HepG2 (cell line): ENCODE measurements around the gene SLC25A11. TPM values are rescaled to one million over a fixed set of nuclear protein-coding genes. Genes with fewer than 3 reads are reported as not detected.
A peak's percentile ranks its signal among the peaks of the same experiment; 100 is the strongest.

Source experiments
- AGO2 ChIP-seq: fragments of 200-400 bp; formaldehyde crosslinking; optimal IDR thresholded peaks from 2 replicates; pipeline ENCODE3; 2017; ENCODE audit warnings: mild to moderate bottlenecking, low read depth, low read length, moderate library complexity
- ATM ChIP-seq: fragments of 450-650 bp; IDR thresholded peaks from 2 replicates; pipeline ENCODE4 v1.7.1; 2017; ENCODE audit warnings: mild to moderate bottlenecking, borderline replicate concordance
- FOXC1 ChIP-seq: sonication (generic); formaldehyde crosslinking; IDR thresholded peaks from 2 replicates; pipeline ENCODE4 v1.8.0; 2022; ENCODE audit warnings: mild to moderate bottlenecking, missing genetic modification reagents, borderline replicate concordance
- HMG20B ChIP-seq: conservative IDR thresholded peaks from 2 replicates; pipeline ENCODE4 v1.6.1; 2016; ENCODE audit warnings: missing genetic modification reagents, missing compliant biosample characterization
- JDP2 ChIP-seq: sonication (generic); formaldehyde crosslinking; IDR thresholded peaks from 2 replicates; pipeline ENCODE4 v1.8.1; 2022; ENCODE audit warnings: missing genetic modification reagents, borderline replicate concordance
- MBD4 ChIP-seq: IDR thresholded peaks from 2 replicates; pipeline ENCODE4 v1.6.1; 2012; ENCODE audit warnings: low read length, inconsistent platforms, borderline replicate concordance
- MXD3 ChIP-seq: IDR thresholded peaks from 2 replicates; pipeline ENCODE4 v1.6.1; 2016; ENCODE audit warnings: mild to moderate bottlenecking, missing biosample characterization, missing genetic modification reagents
- MXD4 ChIP-seq: IDR thresholded peaks from 2 replicates; pipeline ENCODE4 v1.6.1; 2016; ENCODE audit warnings: mild to moderate bottlenecking, missing biosample characterization, missing genetic modification reagents
- MYC ChIP-seq: sonication (generic); formaldehyde crosslinking; IDR thresholded peaks from 2 replicates; pipeline ENCODE4 v1.9.0; 2021; ENCODE audit warnings: missing genetic modification reagents, borderline replicate concordance
- NFE2 ChIP-seq: sonication (generic); formaldehyde crosslinking; IDR thresholded peaks from 2 replicates; pipeline ENCODE4 v1.4.0; 2020; ENCODE audit warnings: missing genetic modification reagents
- NR2F6 ChIP-seq, 2 experiments: IDR thresholded peaks; 2 replicates each; pipeline ENCODE4 v1.6.1; 2016; ENCODE audit warnings: antibody characterized with exemption in 1 of 2, mild to moderate bottlenecking in 1 of 2
- PAWR ChIP-seq: sonication (generic); formaldehyde crosslinking; IDR thresholded peaks from 2 replicates; pipeline ENCODE4 v1.4.0; 2020; ENCODE audit warnings: missing genetic modification reagents, mild to moderate bottlenecking, borderline replicate concordance
- RARA ChIP-seq: IDR thresholded peaks from 2 replicates; pipeline ENCODE4 v1.6.1; 2016; ENCODE audit warnings: missing genetic modification reagents, missing compliant biosample characterization
- RFX1 ChIP-seq: fragments of 450-650 bp; IDR thresholded peaks from 2 replicates; pipeline ENCODE4 v1.6.1; 2017
- RFX5 ChIP-seq: IDR thresholded peaks from 2 replicates; pipeline ENCODE4 v1.6.1; 2011; ENCODE audit warnings: low read depth, low read length, improper control_type of control experiment
- THRA ChIP-seq: sonication (generic); formaldehyde crosslinking; IDR thresholded peaks from 2 replicates; pipeline ENCODE4 v1.4.0; 2020; ENCODE audit warnings: missing genetic modification reagents, borderline replicate concordance
- ZBTB33 ChIP-seq: sonication (generic); formaldehyde crosslinking; IDR thresholded peaks from 2 replicates; pipeline ENCODE4 v1.4.0; 2020; ENCODE audit warnings: missing genetic modification reagents
- ZBTB42 ChIP-seq: sonication (generic); formaldehyde crosslinking; IDR thresholded peaks from 2 replicates; pipeline ENCODE4 v1.5.0; 2020; ENCODE audit warnings: mild to moderate bottlenecking, missing genetic modification reagents
- ZMYM4 ChIP-seq: sonication (generic); formaldehyde crosslinking; IDR thresholded peaks from 2 replicates; pipeline ENCODE4 v1.8.1; 2023; ENCODE audit warnings: mild to moderate bottlenecking, missing genetic modification reagents
- ZNF138 ChIP-seq: sonication (generic); formaldehyde crosslinking; IDR thresholded peaks from 2 replicates; pipeline ENCODE4 v1.5.0; 2020; ENCODE audit warnings: mild to moderate bottlenecking, low read depth, missing genetic modification reagents
- ZNF235 ChIP-seq: sonication (generic); formaldehyde crosslinking; IDR thresholded peaks from 2 replicates; pipeline ENCODE4 v1.8.1; 2023; ENCODE audit warnings: mild to moderate bottlenecking, missing genetic modification reagents, borderline replicate concordance
- ZNF292 ChIP-seq: sonication (generic); formaldehyde crosslinking; IDR thresholded peaks from 2 replicates; pipeline ENCODE4 v1.8.1; 2022; ENCODE audit warnings: mild to moderate bottlenecking, low read depth, missing genetic modification reagents, borderline replicate concordance
- ZNF570 ChIP-seq: sonication (generic); formaldehyde crosslinking; IDR thresholded peaks from 2 replicates; pipeline ENCODE4 v1.4.0; 2020; ENCODE audit warnings: mild to moderate bottlenecking, missing genetic modification reagents, borderline replicate concordance
- ZNF704 ChIP-seq: sonication (generic); formaldehyde crosslinking; IDR thresholded peaks from 2 replicates; pipeline ENCODE4 v1.8.1; 2023; ENCODE audit warnings: mild to moderate bottlenecking, inconsistent platforms, moderate library complexity, missing genetic modification reagents, borderline replicate concordance
- ZNF841 ChIP-seq: sonication (generic); formaldehyde crosslinking; IDR thresholded peaks from 2 replicates; pipeline ENCODE4 v1.8.1; 2023; ENCODE audit warnings: missing genetic modification reagents, borderline replicate concordance
- ZSCAN12 ChIP-seq: sonication (generic); formaldehyde crosslinking; IDR thresholded peaks from 2 replicates; pipeline ENCODE4 v1.9.0; 2021; ENCODE audit warnings: mild to moderate bottlenecking, missing genetic modification reagents
- polyA plus RNA-seq, 8 experiments: library from polyadenylated mRNA; depleted of rRNA in 3 of 8; stranded (reverse) in 7 of 8; unstranded in 1 of 8; fragments of >200 nt; fragmentation: Illumina TruSeq in 4 of 8; extraction: Trizol in 4 of 8; gene quantifications; 2 replicates each; pipeline versions ENCODE4 v1.2.1 to v1.2.3, GENCODE V29; 2011 to 2016; ENCODE audit warnings: low read depth in 4 of 8, missing spikeins in 1 of 8, mixed read lengths in 1 of 8; ENCODE audit not compliant: insufficient read depth in 1 of 8
- total RNA-seq, 5 experiments: library from RNA; depleted of rRNA; stranded (reverse); fragments of >200 nt; fragmentation: Illumina TruSeq; extraction: Trizol; gene quantifications; 2 replicates each; pipeline ENCODE4 v1.2.3, GENCODE V29; 2016; ENCODE audit warnings: low read depth in 1 of 5

Gene SLC25A11
- total and polyA plus RNA-seq, 2 of the 13 experiments (the other 11 are each of a cell fraction or from before 2014, with no cell fraction given), result 35.4 to 47.2 TPM

GRCh38 chr17:4986951-4987766 lies 47.3 kb upstream of the SLC25A11 start, which contains the start of gene CAMTA2 (continued):
- TF ChIP-seq ZNF292 (0 out of 2 replicates have a peak, but pooled peaks have one; percentile 22), ZNF570 (CRISPR knock-in tag) (no peak), THRA (CRISPR knock-in tag) (peak; percentile 26; the same call in 1 of the 2 replicates), MBD4 (no peak), NR2F6 (IDR thresholded peaks at IDR 0.05) (peak; percentile 65), NR2F6 (CRISPR knock-in tag; IDR thresholded peaks at IDR 0.05) (peak; percentile 66; the same call in 1 of the 2 replicates), JDP2 (CRISPR knock-in tag) (no peak), ZNF235 (CRISPR knock-in tag) (peak; percentile 57), HMG20B (CRISPR knock-in tag) (no peak), ZNF841 (CRISPR knock-in tag) (no peak), ATM (no peak), ZNF704 (CRISPR knock-in tag) (no peak), MXD3 (peak; percentile 86), ZSCAN12 (CRISPR knock-in tag) (0 out of 2 replicates have a peak, but pooled peaks have one; percentile 25), FOXC1 (CRISPR knock-in tag) (peak; percentile 48), NFE2 (CRISPR knock-in tag) (no peak), MYC (CRISPR knock-in tag) (peak; percentile 76), AGO2 (peak; percentile 75), MXD4 (peak; percentile 65; the same call in 1 of the 2 replicates), ZMYM4 (CRISPR knock-in tag) (peak; percentile 86; the same call in 1 of the 2 replicates), PAWR (CRISPR knock-in tag) (no peak), RARA (CRISPR knock-in tag) (peak; percentile 25; the same call in 1 of the 2 replicates), ZBTB33 (CRISPR knock-in tag) (no peak; the same call in 1 of the 2 replicates), RFX1 (no peak), ZBTB42 (CRISPR knock-in tag) (no peak), ZNF138 (CRISPR knock-in tag) (0 out of 2 replicates have a peak, but pooled peaks have one; percentile 49), RFX5 (no peak)
